HG02973 (cell line): ENCODE results near the gene ZC3H4.
"Not testable (repeated sequence)": the region's sequence is repeated elsewhere in the genome, so short reads cannot be mapped to it uniquely, and the experiment has no call there.

ENCODE experiments used
- ATAC-seq: cut with Tn5 transposase; IDR thresholded peaks from one replicate; pipeline ENCODE4 v1.9.1; 2021; ENCODE audit warnings: moderate library complexity; ENCODE audit not compliant: unreplicated experiment

The ZC3H4 gene

GRCh38 chr19:47109177-47109540 is 4.4 kb downstream of the ZC3H4 start:
- no peak for ATAC-seq

GRCh38 chr19:47107953-47108746 is 5.4 kb downstream of the ZC3H4 start:
- ATAC-seq: no peak

GRCh38 chr19:47107202-47107952 is 6.2 kb downstream of the ZC3H4 start:
- no peak for ATAC-seq

- ATAC-seq: no peak
These were observed 6.8 kb downstream of the ZC3H4 start for GRCh38 chr19:47106821-47107201.

- no peak for ATAC-seq
These were observed 7.7 kb downstream of the ZC3H4 start for GRCh38 chr19:47105874-47106273.

- ATAC-seq: no peak
These were observed 8.9 kb downstream of the ZC3H4 start for GRCh38 chr19:47104680-47105079.

GRCh38 chr19:47102346-47103060 is 11.1 kb downstream of the ZC3H4 start:
- ATAC-seq: no peak

- not testable (repeated sequence) for ATAC-seq
These were observed 12.5 kb downstream of the ZC3H4 start for GRCh38 chr19:47101116-47101515.

- no peak for ATAC-seq
These were observed 13.3 kb downstream of the ZC3H4 start for GRCh38 chr19:47100290-47100689.

GRCh38 chr19:47099576-47100050 is 14.0 kb downstream of the ZC3H4 start:
- ATAC-seq: no peak

- ATAC-seq: no peak
These were observed 15.0 kb downstream of the ZC3H4 start for GRCh38 chr19:47098608-47099007.

- ATAC-seq: no peak
These were observed 16.0 kb downstream of the ZC3H4 start for GRCh38 chr19:47097396-47098201.

- ATAC-seq: no peak
These were observed 16.9 kb downstream of the ZC3H4 start for GRCh38 chr19:47096721-47097120.

- ATAC-seq: no peak
These were observed 17.4 kb downstream of the ZC3H4 start for GRCh38 chr19:47096100-47096704.

GRCh38 chr19:47095476-47096099 is 18.0 kb downstream of the ZC3H4 start:
- no peak for ATAC-seq

- no peak for ATAC-seq
These were observed 18.8 kb downstream of the ZC3H4 start for GRCh38 chr19:47094557-47095475.

- no peak for ATAC-seq
These were observed 19.7 kb downstream of the ZC3H4 start for GRCh38 chr19:47093841-47094240.

- no peak for ATAC-seq
These were observed 20.3 kb downstream of the ZC3H4 start for GRCh38 chr19:47093254-47093653.
